ENCODE data around the gene LSS. TPM values are rescaled to one million over a fixed set of nuclear protein-coding genes. Genes with fewer than 3 reads are reported as not detected.
"Not testable (repeated sequence)": the region's sequence is repeated elsewhere in the genome, so short reads cannot be mapped to it uniquely, and the experiment has no call there.

The LSS gene
- total RNA-seq, 1 donor from 2014 or later = 103 TPM

- no peaks in the 10 kb centered on the region for H3K36me3 ChIP-seq
- intact Hi-C loops (cut with DNase I) = no loop called here
- DNase-seq (ENCODE audit: extremely low spot score in 2 of 2) = no peak
Measured at GRCh38 chr21:46178961-46179360, 49.6 kb downstream of the LSS start.

GRCh38 chr21:46176443-46177129, 52.0 kb downstream of the LSS start:
- DNase-seq (ENCODE audit: extremely low spot score in 2 of 2); H3K27ac ChIP-seq; intact Hi-C loops (cut with DNase I); H3K4me1 ChIP-seq; H3K9me3 ChIP-seq; H3K36me3 ChIP-seq; H3K27me3 ChIP-seq; H3K4me3 ChIP-seq: not testable (repeated sequence)

More at GRCh38 chr21:46178961-46179360, 49.6 kb downstream of the LSS start:
- TF ChIP-seq POLR2A (IDR thresholded peaks at IDR 0.05) (no peak), CTCF (IDR thresholded peaks at IDR 0.05) (no peak), POLR2AphosphoS5 (IDR thresholded peaks at IDR 0.05; ENCODE audit: insufficient read depth in 1 of 2, low read depth in 1 of 2) (no peak)
- Histone ChIP-seq H3K4me1 (peaks cover 12% of the 10 kb centered on the region), H3K27ac (no peak overlapping the region), H3K27me3 (no peaks in the 10 kb centered on the region), H3K9me3 (no peaks in the 10 kb centered on the region), H3K4me3 (no peak overlapping the region)

GRCh38 chr21:46173573-46173972, 55.0 kb downstream of the LSS start:
- Histone ChIP-seq H3K4me3 (no peak overlapping the region), H3K4me1 (no peaks in the 10 kb centered on the region), H3K9me3 (no peaks in the 10 kb centered on the region), H3K27ac (no peak overlapping the region), H3K36me3 (no peaks in the 10 kb centered on the region), H3K27me3 (no peaks in the 10 kb centered on the region)
- no peak for DNase-seq (ENCODE audit: extremely low spot score in 2 of 2)
- intact Hi-C loops (cut with DNase I) = no loop called here
- TF ChIP-seq POLR2AphosphoS5 (IDR thresholded peaks at IDR 0.05; ENCODE audit: insufficient read depth in 1 of 2, low read depth in 1 of 2) = no peak
- no peak for TF ChIP-seq CTCF (IDR thresholded peaks at IDR 0.05)
- TF ChIP-seq POLR2A (IDR thresholded peaks at IDR 0.05) = no peak

- peak; percentile 72 to 93 for DNase-seq (ENCODE audit: extremely low spot score in 2 of 2)
- TF ChIP-seq CTCF (IDR thresholded peaks at IDR 0.05) = no peak
- no peak for TF ChIP-seq POLR2A (IDR thresholded peaks at IDR 0.05)
- TF ChIP-seq POLR2AphosphoS5 (IDR thresholded peaks at IDR 0.05; ENCODE audit: insufficient read depth in 1 of 2, low read depth in 1 of 2) = no peak
- H3K27me3 ChIP-seq = no peaks in the 10 kb centered on the region
- H3K4me1 ChIP-seq = no peaks in the 10 kb centered on the region
- H3K27ac ChIP-seq = no peak overlapping the region
- no peaks in the 10 kb centered on the region for H3K36me3 ChIP-seq
- no peaks in the 10 kb centered on the region for H3K9me3 ChIP-seq
- no peak overlapping the region for H3K4me3 ChIP-seq
- intact Hi-C loops (cut with DNase I) = no loop called here
Measured at GRCh38 chr21:46172863-46173528, 55.6 kb downstream of the LSS start.

- DNase-seq (ENCODE audit: extremely low spot score in 2 of 2) = peak in 1 of 2 donors; percentile 83
- intact Hi-C loops (cut with DNase I) = no loop called here
Measured at GRCh38 chr21:46171996-46172862, 56.3 kb downstream of the LSS start.

More at GRCh38 chr21:46171996-46172862, 56.3 kb downstream of the LSS start:
- no peak overlapping the region for H3K4me3 ChIP-seq
- no peaks in the 10 kb centered on the region for H3K4me1 ChIP-seq
- H3K27ac ChIP-seq = no peak overlapping the region
- H3K9me3 ChIP-seq = no peaks in the 10 kb centered on the region
- H3K36me3 ChIP-seq = no peaks in the 10 kb centered on the region
- TF ChIP-seq POLR2AphosphoS5 (IDR thresholded peaks at IDR 0.05; ENCODE audit: insufficient read depth in 1 of 2, low read depth in 1 of 2) (no peak), POLR2A (IDR thresholded peaks at IDR 0.05) (no peak), CTCF (IDR thresholded peaks at IDR 0.05) (no peak)
- H3K27me3 ChIP-seq = no peaks in the 10 kb centered on the region

All from vagina (tissue), 2 donors.